Measurements from ENCODE around the gene DVL2. TPM values are rescaled to one million over a fixed set of nuclear protein-coding genes. Genes with fewer than 3 reads are reported as not detected.

The DVL2 gene
- total and polyA plus RNA-seq, 4 donors = 3.4 to 24.5 (median 11.3) TPM

DNA sequence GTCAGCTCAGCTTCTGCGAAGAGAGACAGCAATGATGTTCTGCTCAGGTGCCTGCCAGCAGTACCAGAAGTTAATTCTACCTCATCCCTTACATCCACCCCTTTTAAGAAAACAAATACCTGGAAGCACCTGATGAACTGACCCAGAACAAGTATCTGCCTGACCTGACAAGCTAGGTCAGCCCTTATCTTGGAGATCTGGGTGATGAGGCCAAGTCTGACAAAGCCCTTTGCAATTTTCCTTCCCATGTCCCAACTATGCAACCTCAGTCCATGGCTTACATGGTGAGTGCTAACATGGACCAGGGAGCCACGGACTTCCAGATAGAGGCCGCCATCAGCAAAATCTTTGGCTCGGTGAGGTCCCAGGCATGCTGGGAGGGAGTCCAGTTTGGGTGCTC is 10.9 kb downstream of the DVL2 start:
- peaks cover 14 to 70% (median 38%) of the 10 kb centered on the region in 4 donors for H3K36me3 ChIP-seq (ENCODE audit: control insufficient read depth in 4 of 4, insufficient read depth in 3 of 4, low read depth in 1 of 4, low read length in 3 of 4)
- H3K9ac ChIP-seq (ENCODE audit: low read depth in 1 of 2, low read length in 2 of 2) = no peak overlapping the region
- DNase-seq (ENCODE audit: low spot score) = no peak
- TF ChIP-seq, protein P1, sequence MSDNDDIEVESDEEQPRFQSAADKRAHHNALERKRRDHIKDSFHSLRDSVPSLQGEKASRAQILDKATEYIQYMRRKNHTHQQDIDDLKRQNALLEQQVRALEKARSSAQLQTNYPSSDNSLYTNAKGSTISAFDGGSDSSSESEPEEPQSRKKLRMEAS (IDR thresholded peaks at IDR 0.05) = no peak
- TF ChIP-seq HNF4G (IDR thresholded peaks at IDR 0.05) (no peak), SP1 (IDR thresholded peaks at IDR 0.05) (no peak), HNF4A (conservative IDR thresholded peaks at IDR 0.05) (no peak), JUND (IDR thresholded peaks at IDR 0.05) (no peak), EGR1 (IDR thresholded peaks at IDR 0.05; ENCODE audit: low read depth in 2 of 2) (no peak), NR2F2 (IDR thresholded peaks at IDR 0.05) (no peak), YY1 (IDR thresholded peaks at IDR 0.05) (no peak), RXRA (IDR thresholded peaks at IDR 0.05) (no peak), RAD21 (IDR thresholded peaks at IDR 0.05) (no peak), FOXA2 (IDR thresholded peaks at IDR 0.05) (no peak), GABPA (IDR thresholded peaks at IDR 0.05 in 1 of 2, conservative IDR thresholded peaks at IDR 0.05 in 1 of 2) (no peak)
- TF ChIP-seq, protein P2, sequence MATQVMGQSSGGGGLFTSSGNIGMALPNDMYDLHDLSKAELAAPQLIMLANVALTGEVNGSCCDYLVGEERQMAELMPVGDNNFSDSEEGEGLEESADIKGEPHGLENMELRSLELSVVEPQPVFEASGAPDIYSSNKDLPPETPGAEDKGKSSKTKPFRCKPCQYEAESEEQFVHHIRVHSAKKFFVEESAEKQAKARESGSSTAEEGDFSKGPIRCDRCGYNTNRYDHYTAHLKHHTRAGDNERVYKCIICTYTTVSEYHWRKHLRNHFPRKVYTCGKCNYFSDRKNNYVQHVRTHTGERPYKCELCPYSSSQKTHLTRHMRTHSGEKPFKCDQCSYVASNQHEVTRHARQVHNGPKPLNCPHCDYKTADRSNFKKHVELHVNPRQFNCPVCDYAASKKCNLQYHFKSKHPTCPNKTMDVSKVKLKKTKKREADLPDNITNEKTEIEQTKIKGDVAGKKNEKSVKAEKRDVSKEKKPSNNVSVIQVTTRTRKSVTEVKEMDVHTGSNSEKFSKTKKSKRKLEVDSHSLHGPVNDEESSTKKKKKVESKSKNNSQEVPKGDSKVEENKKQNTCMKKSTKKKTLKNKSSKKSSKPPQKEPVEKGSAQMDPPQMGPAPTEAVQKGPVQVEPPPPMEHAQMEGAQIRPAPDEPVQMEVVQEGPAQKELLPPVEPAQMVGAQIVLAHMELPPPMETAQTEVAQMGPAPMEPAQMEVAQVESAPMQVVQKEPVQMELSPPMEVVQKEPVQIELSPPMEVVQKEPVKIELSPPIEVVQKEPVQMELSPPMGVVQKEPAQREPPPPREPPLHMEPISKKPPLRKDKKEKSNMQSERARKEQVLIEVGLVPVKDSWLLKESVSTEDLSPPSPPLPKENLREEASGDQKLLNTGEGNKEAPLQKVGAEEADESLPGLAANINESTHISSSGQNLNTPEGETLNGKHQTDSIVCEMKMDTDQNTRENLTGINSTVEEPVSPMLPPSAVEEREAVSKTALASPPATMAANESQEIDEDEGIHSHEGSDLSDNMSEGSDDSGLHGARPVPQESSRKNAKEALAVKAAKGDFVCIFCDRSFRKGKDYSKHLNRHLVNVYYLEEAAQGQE (IDR thresholded peaks at IDR 0.05) = no peak
- TF ChIP-seq, protein P3, sequence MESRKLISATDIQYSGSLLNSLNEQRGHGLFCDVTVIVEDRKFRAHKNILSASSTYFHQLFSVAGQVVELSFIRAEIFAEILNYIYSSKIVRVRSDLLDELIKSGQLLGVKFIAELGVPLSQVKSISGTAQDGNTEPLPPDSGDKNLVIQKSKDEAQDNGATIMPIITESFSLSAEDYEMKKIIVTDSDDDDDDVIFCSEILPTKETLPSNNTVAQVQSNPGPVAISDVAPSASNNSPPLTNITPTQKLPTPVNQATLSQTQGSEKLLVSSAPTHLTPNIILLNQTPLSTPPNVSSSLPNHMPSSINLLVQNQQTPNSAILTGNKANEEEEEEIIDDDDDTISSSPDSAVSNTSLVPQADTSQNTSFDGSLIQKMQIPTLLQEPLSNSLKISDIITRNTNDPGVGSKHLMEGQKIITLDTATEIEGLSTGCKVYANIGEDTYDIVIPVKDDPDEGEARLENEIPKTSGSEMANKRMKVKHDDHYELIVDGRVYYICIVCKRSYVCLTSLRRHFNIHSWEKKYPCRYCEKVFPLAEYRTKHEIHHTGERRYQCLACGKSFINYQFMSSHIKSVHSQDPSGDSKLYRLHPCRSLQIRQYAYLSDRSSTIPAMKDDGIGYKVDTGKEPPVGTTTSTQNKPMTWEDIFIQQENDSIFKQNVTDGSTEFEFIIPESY (IDR thresholded peaks at IDR 0.05) = no peak
- TF ChIP-seq, protein P4, sequence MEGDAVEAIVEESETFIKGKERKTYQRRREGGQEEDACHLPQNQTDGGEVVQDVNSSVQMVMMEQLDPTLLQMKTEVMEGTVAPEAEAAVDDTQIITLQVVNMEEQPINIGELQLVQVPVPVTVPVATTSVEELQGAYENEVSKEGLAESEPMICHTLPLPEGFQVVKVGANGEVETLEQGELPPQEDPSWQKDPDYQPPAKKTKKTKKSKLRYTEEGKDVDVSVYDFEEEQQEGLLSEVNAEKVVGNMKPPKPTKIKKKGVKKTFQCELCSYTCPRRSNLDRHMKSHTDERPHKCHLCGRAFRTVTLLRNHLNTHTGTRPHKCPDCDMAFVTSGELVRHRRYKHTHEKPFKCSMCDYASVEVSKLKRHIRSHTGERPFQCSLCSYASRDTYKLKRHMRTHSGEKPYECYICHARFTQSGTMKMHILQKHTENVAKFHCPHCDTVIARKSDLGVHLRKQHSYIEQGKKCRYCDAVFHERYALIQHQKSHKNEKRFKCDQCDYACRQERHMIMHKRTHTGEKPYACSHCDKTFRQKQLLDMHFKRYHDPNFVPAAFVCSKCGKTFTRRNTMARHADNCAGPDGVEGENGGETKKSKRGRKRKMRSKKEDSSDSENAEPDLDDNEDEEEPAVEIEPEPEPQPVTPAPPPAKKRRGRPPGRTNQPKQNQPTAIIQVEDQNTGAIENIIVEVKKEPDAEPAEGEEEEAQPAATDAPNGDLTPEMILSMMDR (IDR thresholded peaks at IDR 0.05; ENCODE audit: low read depth, low read length, missing input control) = no peak
- no peaks in the 10 kb centered on the region for H3K27me3 ChIP-seq (ENCODE audit: control insufficient read depth in 4 of 4, insufficient read depth in 4 of 4, low read length in 3 of 4)
- H3K9me3 ChIP-seq (ENCODE audit: control insufficient read depth in 4 of 4, low read length in 3 of 4) = no peaks in the 10 kb centered on the region
- WGBS = 83% methylated on average over 4 of the region's 4 CpGs
- H3K27ac ChIP-seq (ENCODE audit: low read depth in 1 of 2, low read length in 2 of 2) = no peak overlapping the region
- peaks cover 12 to 49% (median 40%) of the 10 kb centered on the region in 4 donors for H3K4me1 ChIP-seq (ENCODE audit: control insufficient read depth in 4 of 4, insufficient read depth in 4 of 4, low read length in 3 of 4)
- no peak overlapping the region for H3K4me3 ChIP-seq (ENCODE audit: low read depth in 1 of 3, low read length in 3 of 3)

DNA sequence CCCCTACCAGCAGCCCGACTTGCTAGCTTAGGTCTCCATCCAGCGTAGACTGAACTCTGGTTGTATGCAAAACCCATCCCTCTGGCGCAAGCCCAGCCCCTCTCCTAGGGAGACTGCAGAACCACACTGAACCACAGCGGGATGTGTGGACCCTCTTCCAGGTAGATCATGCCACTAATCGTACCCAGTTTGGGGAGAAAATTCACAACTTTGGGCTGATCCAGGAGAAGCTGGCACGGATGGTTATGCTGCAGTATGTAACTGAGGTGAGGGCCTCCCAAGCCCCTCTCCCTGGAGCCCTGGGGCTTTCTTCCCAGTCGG is 11.4 kb downstream of the DVL2 start:
- H3K9ac ChIP-seq (ENCODE audit: low read depth in 1 of 2, low read length in 2 of 2) = no peak overlapping the region
- DNase-seq (ENCODE audit: low spot score) = no peak

More for the DNA sequence above, 11.4 kb downstream of the DVL2 start:
- no peaks in the 10 kb centered on the region for H3K27me3 ChIP-seq (ENCODE audit: control insufficient read depth in 4 of 4, insufficient read depth in 4 of 4, low read length in 3 of 4)
- peaks cover 12 to 49% (median 40%) of the 10 kb centered on the region in 4 donors for H3K4me1 ChIP-seq (ENCODE audit: control insufficient read depth in 4 of 4, insufficient read depth in 4 of 4, low read length in 3 of 4)
- WGBS = 82% methylated on average over 7 of the region's 7 CpGs
- H3K4me3 ChIP-seq (ENCODE audit: low read depth in 1 of 3, low read length in 3 of 3) = no peak overlapping the region
- no peak overlapping the region for H3K27ac ChIP-seq (ENCODE audit: low read depth in 1 of 2, low read length in 2 of 2)
- peaks cover 14 to 66% (median 38%) of the 10 kb centered on the region in 4 donors for H3K36me3 ChIP-seq (ENCODE audit: control insufficient read depth in 4 of 4, insufficient read depth in 3 of 4, low read depth in 1 of 4, low read length in 3 of 4)
- no peaks in the 10 kb centered on the region for H3K9me3 ChIP-seq (ENCODE audit: control insufficient read depth in 4 of 4, low read length in 3 of 4)
- TF ChIP-seq NR2F2 (IDR thresholded peaks at IDR 0.05) = no peak
- TF ChIP-seq HNF4A (conservative IDR thresholded peaks at IDR 0.05) = no peak
- no peak for TF ChIP-seq GABPA (IDR thresholded peaks at IDR 0.05 in 1 of 2, conservative IDR thresholded peaks at IDR 0.05 in 1 of 2)
- TF ChIP-seq, protein P3 (IDR thresholded peaks at IDR 0.05) = no peak
- no peak for TF ChIP-seq FOXA1 (IDR thresholded peaks at IDR 0.05)
- TF ChIP-seq TAF1 (conservative IDR thresholded peaks at IDR 0.05) = no peak
- no peak for TF ChIP-seq HNF4G (IDR thresholded peaks at IDR 0.05)
- no peak for TF ChIP-seq JUND (IDR thresholded peaks at IDR 0.05)
- no peak for TF ChIP-seq YY1 (IDR thresholded peaks at IDR 0.05)
- TF ChIP-seq RXRA (IDR thresholded peaks at IDR 0.05) = no peak
